Activated CD4-positive, alpha-beta T cell treated with anti-CD3 and anti-CD28 coated beads, Interleukin-2, amount 50 U/mL, for 48 hours (primary cell): Measurements from ENCODE around the gene ACADVL.
"Not testable (repeated sequence)": the region's sequence is repeated elsewhere in the genome, so short reads cannot be mapped to it uniquely, and the experiment has no call there.

Experiments
- DNase-seq, 2 experiments: peaks; one replicate each; pipeline ENCODE4 v3.0.0-alpha.2; 2020

Gene ACADVL

GRCh38 chr17:7219812-7220592 is at the start of gene ACADVL, which contains the start of gene DLG4:
Gene ACADVL (plus strand): TSS chr17:7219938. CDS start chr17:7219985, 47 bp downstream.
Gene DLG4 (minus strand): TSS chr17:7219836.
- peak; percentile 87 to 90 for DNase-seq

DNA sequence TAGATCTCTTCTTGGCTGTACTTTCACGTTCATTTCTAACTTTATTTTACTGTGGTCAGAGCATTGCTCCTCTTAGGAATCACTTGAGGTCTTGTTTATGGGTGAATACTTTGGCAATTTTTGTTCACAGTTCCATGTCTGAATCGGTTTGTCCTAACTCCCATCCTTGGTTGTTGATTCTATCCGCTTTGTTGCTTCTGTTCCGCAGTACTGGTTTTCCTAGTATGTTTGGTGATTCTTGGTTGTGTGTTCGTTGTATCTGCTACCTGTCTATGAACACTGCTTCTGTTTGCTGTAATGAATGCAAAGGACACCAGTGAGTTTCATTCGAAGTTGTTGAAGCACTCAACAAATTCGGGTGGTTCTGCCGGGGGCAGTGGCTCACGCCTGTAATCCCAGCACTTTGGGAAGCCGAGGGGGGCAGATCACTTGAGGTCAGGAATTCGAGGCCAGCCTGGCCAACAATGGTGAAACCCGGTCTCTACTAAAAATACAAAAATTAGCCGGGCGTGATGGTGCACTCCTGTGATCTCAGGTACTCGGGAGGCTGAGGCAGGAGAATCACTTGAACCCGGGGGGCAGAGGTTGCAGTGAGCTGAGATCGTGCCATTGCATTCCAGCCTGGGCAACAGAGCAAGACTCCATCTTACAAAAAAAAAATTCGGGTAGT is 47.1 kb upstream of the ACADVL start:
- not testable (repeated sequence) for DNase-seq

GRCh38 chr17:7173687-7174602 is 45.8 kb upstream of the ACADVL start:
- DNase-seq: peak; percentile 59 to 69

DNA sequence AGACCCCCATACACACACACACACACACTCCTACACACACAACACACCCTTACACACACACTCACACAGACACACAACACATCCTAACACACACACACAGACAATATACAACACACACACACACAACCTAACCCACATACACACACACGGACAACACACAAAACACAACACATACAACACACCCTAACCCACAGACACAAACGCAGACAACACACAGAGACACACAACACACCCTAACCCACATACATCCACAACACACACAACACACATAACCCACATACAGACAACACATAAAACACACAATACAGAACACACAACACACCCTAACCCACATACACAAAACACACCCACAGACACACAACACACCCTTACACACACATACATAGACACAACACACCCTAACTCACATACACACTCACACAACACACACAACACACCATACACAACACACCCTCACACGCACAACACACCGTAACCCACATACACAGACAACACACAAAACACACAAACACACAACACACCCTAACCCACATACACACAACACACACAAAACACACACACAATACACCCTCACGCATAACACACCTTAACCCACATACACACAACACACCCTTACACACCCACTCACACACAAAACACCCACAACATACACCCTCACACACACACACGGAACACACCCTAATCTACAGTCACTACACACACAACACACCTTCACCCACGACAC is 45.0 kb upstream of the ACADVL start:
- DNase-seq: no peak

DNA sequence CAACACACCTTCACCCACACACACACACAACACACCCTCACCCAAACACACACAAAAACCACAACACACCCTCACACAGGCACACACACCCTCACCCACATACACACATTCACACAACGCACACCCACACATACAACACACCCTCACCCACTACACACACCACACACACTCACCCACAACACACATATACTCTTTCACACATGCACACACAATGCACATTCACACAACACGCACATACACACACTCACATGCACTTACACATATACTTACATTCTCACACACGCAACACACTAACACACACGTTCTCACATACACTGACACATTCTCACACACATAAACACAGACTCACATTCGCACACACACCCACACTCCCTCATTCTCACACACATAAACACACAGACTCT is 44.4 kb upstream of the ACADVL start:
- no peak for DNase-seq

- DNase-seq: no peak
Measured at GRCh38 chr17:7176107-7176840, 43.5 kb upstream of the ACADVL start.

DNA sequence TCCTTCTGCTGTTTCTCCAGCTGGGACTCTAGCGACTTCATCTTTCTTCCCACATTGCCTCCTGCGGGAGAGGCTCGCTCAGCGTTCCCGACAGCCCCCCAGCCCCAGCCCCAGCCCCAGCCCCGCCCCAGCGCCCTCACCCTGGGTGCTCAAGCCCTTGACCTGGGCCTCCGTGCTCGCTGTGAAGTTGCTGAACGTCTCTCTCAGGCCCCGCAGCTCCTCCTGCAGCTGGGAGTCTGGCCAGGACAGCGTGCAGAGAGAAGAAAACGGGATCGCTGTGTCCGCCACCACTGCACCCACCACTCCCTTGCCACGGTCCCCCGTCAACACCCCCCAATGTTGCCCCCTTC is 42.9 kb upstream of the ACADVL start:
- no peak for DNase-seq

GRCh38 chr17:7177191-7177953 is 42.4 kb upstream of the ACADVL start:
- peak; percentile 70 to 75 for DNase-seq

GRCh38 chr17:7177954-7178477 is 41.7 kb upstream of the ACADVL start:
- DNase-seq: no peak

- DNase-seq: no peak
Measured at GRCh38 chr17:7178973-7179316, 40.8 kb upstream of the ACADVL start.

- no peak for DNase-seq
Measured at GRCh38 chr17:7179317-7180254, 40.2 kb upstream of the ACADVL start, which contains the start of gene ASGR1. Gene ASGR1 (minus strand): TSS chr17:7179370. CDS start chr17:7178563, 807 bp downstream.

- not testable (repeated sequence) for DNase-seq
Measured at GRCh38 chr17:7182101-7182500, 37.6 kb upstream of the ACADVL start.

DNA sequence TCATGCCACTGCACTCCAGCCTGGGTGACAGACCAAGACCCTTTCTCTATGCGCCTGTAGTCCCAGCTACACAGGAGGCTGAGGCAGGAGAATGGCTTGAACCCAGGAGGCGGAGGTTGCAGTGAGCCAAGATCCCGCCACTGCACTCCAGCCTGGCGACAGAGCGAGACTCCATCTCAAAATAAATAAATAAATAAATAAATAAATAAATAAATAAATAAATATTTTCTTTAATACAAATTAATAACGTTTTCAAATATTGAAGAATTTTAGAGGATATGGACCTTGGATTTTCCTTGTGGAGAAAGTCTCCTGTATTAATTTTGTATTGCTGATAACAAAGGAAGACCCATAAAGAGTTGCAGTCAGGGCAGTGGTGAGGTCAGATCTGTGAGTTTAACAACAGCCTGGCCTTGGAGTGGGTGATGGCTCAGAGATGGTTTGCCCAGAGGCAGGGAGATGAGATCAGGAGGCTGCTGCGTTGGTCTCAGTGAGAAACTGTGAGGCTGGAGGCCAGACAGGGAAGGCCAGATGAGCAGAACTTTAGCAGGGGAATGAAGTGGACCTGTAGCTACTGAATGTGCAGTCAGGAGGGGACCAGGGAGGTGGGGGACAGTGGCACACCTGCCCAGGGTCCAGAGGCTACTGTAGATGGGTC is 36.2 kb upstream of the ACADVL start:
- DNase-seq: no peak

GRCh38 chr17:7184091-7184488 is 35.6 kb upstream of the ACADVL start:
- no peak for DNase-seq

GRCh38 chr17:7184647-7185046 is 35.1 kb upstream of the ACADVL start:
- no peak for DNase-seq

GRCh38 chr17:7186241-7186640 is 33.5 kb upstream of the ACADVL start:
- no peak for DNase-seq

- DNase-seq: no peak
Measured at GRCh38 chr17:7190276-7190917, 29.3 kb upstream of the ACADVL start.

GRCh38 chr17:7191069-7191468 is 28.7 kb upstream of the ACADVL start:
- no peak for DNase-seq
